Measurements from ENCODE around the gene CDK2. TPM values are rescaled to one million over a fixed set of nuclear protein-coding genes. Genes with fewer than 3 reads are reported as not detected.

CDK2 gene
- total RNA-seq, 2 donors from 2014 or later, result 60.8 to 69.8 TPM

DNA sequence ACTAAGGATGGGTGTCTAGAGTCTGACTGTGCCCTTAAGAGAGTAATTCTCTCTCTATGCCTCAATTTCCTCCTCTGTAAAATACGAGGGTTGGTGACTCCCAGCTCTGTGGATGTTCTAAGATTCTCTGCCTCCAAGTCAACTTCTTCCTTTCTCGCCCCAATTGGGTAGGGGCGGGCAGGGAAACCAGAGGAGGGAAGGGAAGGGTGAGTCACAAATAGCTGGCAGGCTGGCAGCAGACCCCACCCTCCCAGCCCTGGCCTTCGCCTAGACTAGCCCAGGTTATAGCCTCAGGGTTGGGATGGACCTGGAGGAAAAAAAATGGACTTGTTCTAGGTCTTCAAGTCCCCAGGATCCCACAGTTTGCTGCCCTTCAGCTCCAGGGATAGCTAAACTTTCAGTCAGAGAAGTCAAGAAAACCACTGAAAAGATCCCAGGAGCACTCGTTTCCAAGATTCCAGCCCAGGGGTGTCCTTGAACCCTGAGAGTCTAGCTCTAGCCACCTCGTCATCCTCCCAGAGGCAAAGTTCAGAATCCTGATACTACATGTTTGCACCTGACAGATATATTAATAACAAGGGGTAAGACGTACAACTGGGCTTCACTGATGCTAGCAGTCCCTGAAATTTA is 33.3 kb upstream of the CDK2 start:
- peaks cover 37% of the 10 kb centered on the region for H3K27me3 ChIP-seq (ENCODE audit: control insufficient read depth, insufficient read depth, low read length, poor library complexity, severe bottlenecking)
- H3K36me3 ChIP-seq (ENCODE audit: control insufficient read depth, insufficient read depth, low read length), result no peaks in the 10 kb centered on the region
- H3K9ac ChIP-seq (ENCODE audit: extremely low read depth, low read length, poor library complexity, severe bottlenecking), result no peak overlapping the region
- H3K4me1 ChIP-seq (ENCODE audit: control insufficient read depth, insufficient read depth, low read length), result peaks cover 6% of the 10 kb centered on the region
- no peaks in the 10 kb centered on the region for H3K9me3 ChIP-seq (ENCODE audit: control insufficient read depth, low read length)
- no peaks in the 10 kb centered on the region for H3K9me3 Mint-ChIP-seq
- H3K4me1 Mint-ChIP-seq, result peaks cover 11% of the 10 kb centered on the region
- no peak overlapping the region for H3K4me3 ChIP-seq (ENCODE audit: low read length)
- H3K27me3 Mint-ChIP-seq (ENCODE audit: insufficient read depth), result peaks cover 70% of the 10 kb centered on the region
- no peak overlapping the region for H3K4me3 Mint-ChIP-seq
- TF ChIP-seq, protein P1, sequence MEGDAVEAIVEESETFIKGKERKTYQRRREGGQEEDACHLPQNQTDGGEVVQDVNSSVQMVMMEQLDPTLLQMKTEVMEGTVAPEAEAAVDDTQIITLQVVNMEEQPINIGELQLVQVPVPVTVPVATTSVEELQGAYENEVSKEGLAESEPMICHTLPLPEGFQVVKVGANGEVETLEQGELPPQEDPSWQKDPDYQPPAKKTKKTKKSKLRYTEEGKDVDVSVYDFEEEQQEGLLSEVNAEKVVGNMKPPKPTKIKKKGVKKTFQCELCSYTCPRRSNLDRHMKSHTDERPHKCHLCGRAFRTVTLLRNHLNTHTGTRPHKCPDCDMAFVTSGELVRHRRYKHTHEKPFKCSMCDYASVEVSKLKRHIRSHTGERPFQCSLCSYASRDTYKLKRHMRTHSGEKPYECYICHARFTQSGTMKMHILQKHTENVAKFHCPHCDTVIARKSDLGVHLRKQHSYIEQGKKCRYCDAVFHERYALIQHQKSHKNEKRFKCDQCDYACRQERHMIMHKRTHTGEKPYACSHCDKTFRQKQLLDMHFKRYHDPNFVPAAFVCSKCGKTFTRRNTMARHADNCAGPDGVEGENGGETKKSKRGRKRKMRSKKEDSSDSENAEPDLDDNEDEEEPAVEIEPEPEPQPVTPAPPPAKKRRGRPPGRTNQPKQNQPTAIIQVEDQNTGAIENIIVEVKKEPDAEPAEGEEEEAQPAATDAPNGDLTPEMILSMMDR (conservative IDR thresholded peaks at IDR 0.05), result no peak
- H3K36me3 Mint-ChIP-seq (ENCODE audit: low read depth), result no peaks in the 10 kb centered on the region
- H3K27ac ChIP-seq (ENCODE audit: low read depth, low read length), result no peak overlapping the region
- no peak overlapping the region for H3K27ac Mint-ChIP-seq
- 83 to 96% methylated on average over 3 to 5 of the region's 7 CpGs for WGBS, 2 experiments (ENCODE audit: insufficient coverage in 1 of 2, insufficient read length in 1 of 2)
- DNase-seq, result no peak

DNA sequence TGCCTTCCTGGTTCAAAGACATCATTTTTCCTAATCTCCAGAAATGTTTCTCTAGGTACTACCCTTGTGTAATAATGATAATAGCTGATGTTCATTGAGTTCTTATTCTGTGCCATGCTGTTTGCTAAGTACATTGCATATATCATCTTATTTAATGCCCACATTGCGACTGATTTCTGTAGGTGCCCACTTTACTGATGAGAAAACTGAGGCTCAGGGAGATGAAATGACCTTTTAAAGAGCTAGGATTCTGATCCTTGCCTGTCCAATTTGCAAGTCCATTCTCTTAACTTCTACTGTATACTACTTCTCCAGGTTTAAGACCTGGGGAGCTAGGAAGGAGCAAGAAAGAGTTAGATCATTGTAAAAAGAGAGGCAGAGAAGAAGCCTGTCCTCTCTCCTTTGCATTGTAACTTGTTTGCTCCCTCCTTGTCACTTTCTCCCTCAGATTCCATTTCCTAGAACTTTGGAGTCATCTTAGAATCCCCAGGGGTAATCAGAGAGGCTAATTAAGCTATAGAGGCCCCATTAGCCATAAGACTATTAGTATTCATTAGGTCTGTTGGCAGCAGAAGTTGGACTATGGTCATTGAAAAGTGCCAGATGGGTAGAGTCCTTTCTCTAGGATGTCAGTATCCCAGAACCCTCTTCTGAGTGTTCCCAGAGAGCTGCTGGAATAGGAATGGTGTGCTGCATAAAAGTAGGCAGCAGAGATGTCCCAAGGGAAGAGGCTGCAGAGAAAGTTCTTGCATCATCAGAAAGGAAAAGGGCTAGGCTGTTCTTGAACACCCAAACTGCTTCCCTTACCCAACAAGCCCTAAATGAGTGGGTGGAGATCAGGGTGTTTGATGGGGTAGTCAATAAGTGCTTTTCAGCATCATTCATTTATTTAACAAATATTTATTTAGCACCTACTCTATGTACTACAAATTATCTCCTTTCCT is 32.6 kb upstream of the CDK2 start:
- TF ChIP-seq, protein P1 (conservative IDR thresholded peaks at IDR 0.05), result no peak
- Mint-ChIP-seq H3K27ac (no peak overlapping the region), H3K27me3 (ENCODE audit: insufficient read depth) (peaks cover 72% of the 10 kb centered on the region), H3K36me3 (ENCODE audit: low read depth) (no peaks in the 10 kb centered on the region), H3K9me3 (no peaks in the 10 kb centered on the region), H3K4me1 (peaks cover 11% of the 10 kb centered on the region), H3K4me3 (no peak overlapping the region)
- Histone ChIP-seq H3K27me3 (ENCODE audit: control insufficient read depth, insufficient read depth, low read length, poor library complexity, severe bottlenecking) (peaks cover 39% of the 10 kb centered on the region), H3K36me3 (ENCODE audit: control insufficient read depth, insufficient read depth, low read length) (no peaks in the 10 kb centered on the region), H3K9ac (ENCODE audit: extremely low read depth, low read length, poor library complexity, severe bottlenecking) (no peak overlapping the region), H3K9me3 (ENCODE audit: control insufficient read depth, low read length) (no peaks in the 10 kb centered on the region), H3K27ac (ENCODE audit: low read depth, low read length) (no peak overlapping the region), H3K4me1 (ENCODE audit: control insufficient read depth, insufficient read depth, low read length) (peaks cover 6% of the 10 kb centered on the region), H3K4me3 (ENCODE audit: low read length) (no peak overlapping the region)
- 100% methylated on average over 1 of the region's 1 CpG for WGBS, 2 experiments (ENCODE audit: insufficient coverage in 1 of 2, insufficient read length in 1 of 2)
- DNase-seq, result no peak

DNA sequence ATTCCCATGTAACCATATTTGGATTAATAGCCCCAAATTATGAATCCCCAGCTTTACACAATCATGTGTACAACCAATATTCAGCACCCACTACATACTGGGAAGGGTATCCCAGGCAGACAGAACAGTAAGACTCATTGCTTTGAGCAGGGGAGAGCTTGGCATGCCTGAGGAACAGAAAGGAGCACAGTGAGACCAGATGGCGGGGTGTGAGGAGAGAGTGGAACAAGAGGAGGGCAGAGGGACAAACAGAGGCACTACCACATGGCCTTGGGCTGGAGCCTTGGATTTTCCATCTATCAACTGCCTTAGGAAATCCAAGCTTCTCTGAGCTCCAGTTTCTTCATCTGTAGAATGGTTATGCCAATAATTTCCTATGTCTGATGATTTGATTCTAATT is 31.9 kb upstream of the CDK2 start:
- H3K36me3 Mint-ChIP-seq (ENCODE audit: low read depth), result no peaks in the 10 kb centered on the region
- 81 to 100% methylated on average over 1 of the region's 1 CpG for WGBS, 2 experiments (ENCODE audit: insufficient coverage in 1 of 2, insufficient read length in 1 of 2)
- TF ChIP-seq, protein P1 (conservative IDR thresholded peaks at IDR 0.05), result no peak
- Histone ChIP-seq H3K36me3 (ENCODE audit: control insufficient read depth, insufficient read depth, low read length) (no peaks in the 10 kb centered on the region), H3K4me3 (ENCODE audit: low read length) (no peak overlapping the region), H3K27me3 (ENCODE audit: control insufficient read depth, insufficient read depth, low read length, poor library complexity, severe bottlenecking) (peaks cover 41% of the 10 kb centered on the region), H3K9ac (ENCODE audit: extremely low read depth, low read length, poor library complexity, severe bottlenecking) (no peak overlapping the region), H3K9me3 (ENCODE audit: control insufficient read depth, low read length) (no peaks in the 10 kb centered on the region), H3K4me1 (ENCODE audit: control insufficient read depth, insufficient read depth, low read length) (peaks cover 6% of the 10 kb centered on the region), H3K27ac (ENCODE audit: low read depth, low read length) (no peak overlapping the region)
- no peak overlapping the region for H3K27ac Mint-ChIP-seq
- H3K27me3 Mint-ChIP-seq (ENCODE audit: insufficient read depth), result peaks cover 74% of the 10 kb centered on the region
- DNase-seq, result no peak
- peaks cover 11% of the 10 kb centered on the region for H3K4me1 Mint-ChIP-seq
- H3K9me3 Mint-ChIP-seq, result no peaks in the 10 kb centered on the region
- no peak overlapping the region for H3K4me3 Mint-ChIP-seq

Data from endodermal cell (in vitro differentiated cells).